GM23248 (cell line): ENCODE results near the gene NRCAM.

Experiments used
- EZH2 ChIP-seq: fragments of 200-600 bp; sonication (generic); IDR thresholded peaks from 2 replicates; pipeline ENCODE4 v1.6.1; 2018; ENCODE audit warnings: antibody characterized with exemption, mild to moderate bottlenecking; ENCODE audit not compliant: insufficient read depth, poor library complexity, severe bottlenecking
- EZH2phosphoT487 ChIP-seq: fragments of 200-600 bp; sonication (generic); IDR thresholded peaks from 2 replicates; pipeline ENCODE4 v1.6.1; 2018; ENCODE audit warnings: antibody characterized with exemption, moderate library complexity, mild to moderate bottlenecking, low read depth; ENCODE audit not compliant: insufficient read depth

- TF ChIP-seq EZH2 (no peak), EZH2phosphoT487 (no peak)
Measured at GRCh38 chr7:108145401-108145800, 310.8 kb downstream of the NRCAM start.
